Activated CD4-positive, alpha-beta T cell treated with anti-CD3 and anti-CD28 coated beads for 48 hours (primary cell): ENCODE data around the gene MAN1B1.

Source experiments
- DNase-seq: peaks from one replicate; pipeline ENCODE4 v3.0.0-alpha.2; 2020

Gene MAN1B1

GRCh38 chr9:137086531-137087408 lies at the start of gene MAN1B1:
Gene MAN1B1, plus strand, starts transcription at chr9:137086985. Its CDS starts 15 bp downstream, at chr9:137087000.
- peak; percentile 100 for DNase-seq

- DNase-seq = no peak
These were observed 49.8 kb upstream of the MAN1B1 start for GRCh38 chr9:137037035-137037434.

- DNase-seq = no peak
These were observed 49.3 kb upstream of the MAN1B1 start for GRCh38 chr9:137037483-137037882.

- DNase-seq = no peak
These were observed 47.9 kb upstream of the MAN1B1 start for GRCh38 chr9:137038916-137039315.

- DNase-seq = no peak
These were observed 47.0 kb upstream of the MAN1B1 start for GRCh38 chr9:137039611-137040366.

GRCh38 chr9:137040568-137040967 lies 46.2 kb upstream of the MAN1B1 start:
- no peak for DNase-seq

GRCh38 chr9:137041124-137041523 lies 45.7 kb upstream of the MAN1B1 start:
- DNase-seq = no peak

GRCh38 chr9:137042751-137043727 lies 43.7 kb upstream of the MAN1B1 start:
- DNase-seq = no peak

- DNase-seq = no peak
These were observed 42.7 kb upstream of the MAN1B1 start for GRCh38 chr9:137044037-137044436.

- no peak for DNase-seq
These were observed 42.1 kb upstream of the MAN1B1 start for GRCh38 chr9:137044502-137045177.

GRCh38 chr9:137045294-137046087 lies 41.3 kb upstream of the MAN1B1 start:
- DNase-seq = peak; percentile 44

GRCh38 chr9:137046088-137046787 lies 40.5 kb upstream of the MAN1B1 start, which contains the start of gene NPDC1:
Gene NPDC1, minus strand, starts transcription at chr9:137046177. Its CDS starts 188 bp downstream, at chr9:137045989.
- peak; percentile 89 for DNase-seq

- DNase-seq = no peak
These were observed 37.9 kb upstream of the MAN1B1 start for GRCh38 chr9:137048655-137049543.

GRCh38 chr9:137049544-137050449 lies 37.0 kb upstream of the MAN1B1 start:
- peak; percentile 85 for DNase-seq

GRCh38 chr9:137050570-137050969 lies 36.2 kb upstream of the MAN1B1 start:
- no peak for DNase-seq

- DNase-seq = no peak
These were observed 35.5 kb upstream of the MAN1B1 start for GRCh38 chr9:137051145-137051724.

- no peak for DNase-seq
These were observed 34.5 kb upstream of the MAN1B1 start for GRCh38 chr9:137052293-137052692.
